Neural cell (in vitro differentiated cells): ENCODE measurements around the gene HM13. TPM values are rescaled to one million over a fixed set of nuclear protein-coding genes. Genes with fewer than 3 reads are reported as not detected.
"Not testable (repeated sequence)": the region's sequence is repeated elsewhere in the genome, so short reads cannot be mapped to it uniquely, and the experiment has no call there.

Source experiments
- H2AFZ ChIP-seq: fragments of 200-600, 300-800 bp; sonication (generic), shearing (Covaris generic); 2 replicates; pipeline ENCODE4 v1.6.0; 2014; ENCODE audit warnings: low read depth, mild to moderate bottlenecking, antibody characterized with exemption, low read length, moderate library complexity
- H3F3A ChIP-seq: fragments of 200-600 bp; shearing (Covaris generic); 2 replicates; pipeline ENCODE4 v1.6.1; 2016; ENCODE audit warnings: mild to moderate bottlenecking, moderate library complexity, mixed read lengths, antibody characterized with exemption, low read length; ENCODE audit not compliant: insufficient read depth, poor library complexity, severe bottlenecking
- H3K27ac ChIP-seq: fragments of 200-600, 300-800 bp; sonication (generic), shearing (Covaris generic); 2 replicates; pipeline ENCODE4 v1.5.1; 2014; ENCODE audit warnings: mild to moderate bottlenecking, low read length, moderate library complexity
- H3K27me3 ChIP-seq: fragments of 300-800, 200-600 bp; sonication (generic), shearing (Covaris generic); 2 replicates; pipeline ENCODE4 v1.6.0; 2014; ENCODE audit warnings: mild to moderate bottlenecking, low read depth, low read length, moderate library complexity; ENCODE audit not compliant: insufficient read depth
- H3K36me3 ChIP-seq: fragments of 300-800, 200-600 bp; sonication (generic), shearing (Covaris generic); 2 replicates; pipeline ENCODE4 v1.5.1; 2014; ENCODE audit warnings: mild to moderate bottlenecking, antibody characterized with exemption, low read length, moderate library complexity; ENCODE audit not compliant: insufficient read depth
- H3K4me2 ChIP-seq: fragments of 300-800, 200-600 bp; sonication (generic), shearing (Covaris generic); 2 replicates; pipeline ENCODE4 v1.6.0; 2014; ENCODE audit warnings: mild to moderate bottlenecking, low read length
- H3K4me3 ChIP-seq: fragments of 300-800, 200-600 bp; sonication (generic), shearing (Covaris generic); 2 replicates; pipeline ENCODE4 v1.5.1; 2014; ENCODE audit warnings: mild to moderate bottlenecking, low read length, moderate library complexity
- H3K79me2 ChIP-seq: fragments of 200-600 bp; shearing (Covaris generic); replicated peaks from 2 replicates; pipeline ENCODE4 v1.6.0; 2014; ENCODE audit warnings: mild to moderate bottlenecking, low read length, moderate library complexity; ENCODE audit not compliant: insufficient read depth
- H3K9ac ChIP-seq: fragments of 300-800, 200-600 bp; sonication (generic), shearing (Covaris generic); 2 replicates; pipeline ENCODE4 v1.6.1; 2016; ENCODE audit warnings: mild to moderate bottlenecking, low read length, mixed read lengths
- H3K9me2 ChIP-seq: fragments of 200-600 bp; shearing (Covaris generic); 2 replicates; pipeline ENCODE4 v1.6.1; 2016; ENCODE audit warnings: mild to moderate bottlenecking, low read length, mixed read lengths; ENCODE audit not compliant: insufficient read depth
- H3K9me3 ChIP-seq: fragments of 200-600, 300-800 bp; sonication (generic), shearing (Covaris generic); 2 replicates; pipeline ENCODE4 v1.6.1; 2016; ENCODE audit warnings: mild to moderate bottlenecking, mixed run types, low read length, moderate library complexity, mixed read lengths
- H4K20me1 ChIP-seq: fragments of 200-600 bp; shearing (Covaris generic); 2 replicates; pipeline ENCODE4 v1.6.1; 2016; ENCODE audit warnings: mild to moderate bottlenecking, mixed run types; ENCODE audit not compliant: insufficient read depth
- EP300 ChIP-seq: fragments of 450-650 bp; conservative IDR thresholded peaks from 2 replicates; pipeline ENCODE4 v1.6.1; 2014; ENCODE audit warnings: antibody characterized with exemption, mild to moderate bottlenecking, moderate library complexity; ENCODE audit not compliant: poor library complexity, severe bottlenecking
- EZH2 ChIP-seq: fragments of 200-600, 300-800 bp; shearing (Covaris generic), sonication (generic); IDR thresholded peaks from 2 replicates; pipeline ENCODE4 v1.6.1; 2014; ENCODE audit warnings: antibody characterized with exemption, low read length, borderline replicate concordance, mild to moderate bottlenecking; ENCODE audit not compliant: insufficient read depth, poor library complexity, severe bottlenecking
- MXI1 ChIP-seq: fragments of 450-650 bp; conservative IDR thresholded peaks from 2 replicates; pipeline ENCODE4 v1.6.1; 2014; ENCODE audit warnings: antibody characterized with exemption, mild to moderate bottlenecking; ENCODE audit not compliant: poor library complexity, severe bottlenecking
- POLR2AphosphoS5 ChIP-seq: IDR thresholded peaks from 2 replicates; pipeline ENCODE4 v1.6.1; 2012
- RAD21 ChIP-seq: fragments of 450-650 bp; conservative IDR thresholded peaks from 2 replicates; pipeline ENCODE4 v1.6.1; 2014; ENCODE audit warnings: antibody characterized with exemption, mild to moderate bottlenecking, moderate library complexity
- SMC3 ChIP-seq: fragments of 450-650 bp; conservative IDR thresholded peaks from 2 replicates; pipeline ENCODE4 v1.6.1; 2014; ENCODE audit warnings: antibody characterized with exemption, mild to moderate bottlenecking, moderate library complexity; ENCODE audit not compliant: poor library complexity
- TAF1 ChIP-seq: IDR thresholded peaks from 2 replicates; pipeline ENCODE4 v1.6.1; 2012; ENCODE audit warnings: low read depth
- polyA plus RNA-seq: library from polyadenylated mRNA; depleted of rRNA; stranded (reverse); fragments of >200 nt; gene quantifications from 2 replicates; pipeline ENCODE4 v1.2.3, GENCODE V29; 2014
- TF ChIP-seq, protein P1 (sequence below): IDR thresholded peaks from 2 replicates; pipeline ENCODE4 v1.6.1; 2012; ENCODE audit warnings: borderline replicate concordance
- TF ChIP-seq, protein P2 (sequence below): fragments of 450-650 bp; IDR thresholded peaks from 2 replicates; pipeline ENCODE4 v1.5.1; 2014; ENCODE audit warnings: antibody characterized with exemption, mild to moderate bottlenecking, moderate library complexity; ENCODE audit not compliant: poor library complexity, severe bottlenecking

The HM13 gene
- polyA plus RNA-seq, 1 donor from 2014 or later = 95.4 TPM

DNA sequence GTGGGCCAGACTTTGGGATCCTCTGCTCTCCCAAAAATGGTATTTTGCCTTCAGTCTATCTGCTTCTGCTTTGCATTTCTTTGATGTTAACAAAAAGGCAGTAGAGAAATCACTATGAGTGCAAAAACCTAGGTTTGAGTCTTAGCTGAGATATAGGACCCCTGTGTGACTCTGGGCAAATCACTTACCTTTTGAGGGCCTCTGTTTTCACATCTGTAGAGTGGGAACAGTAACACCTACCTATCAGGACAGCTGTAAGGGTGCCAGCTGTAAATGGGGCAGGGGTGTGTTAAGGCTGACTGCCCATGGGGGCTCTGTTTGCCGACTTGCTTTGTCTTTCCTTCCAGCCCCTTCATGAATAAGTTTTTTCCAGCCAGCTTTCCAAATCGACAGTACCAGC is 30.4 kb downstream of the HM13 start:
- Histone ChIP-seq H3K27me3 (no peaks in the 10 kb centered on the region), H3K4me2 (no peak overlapping the region)

DNA sequence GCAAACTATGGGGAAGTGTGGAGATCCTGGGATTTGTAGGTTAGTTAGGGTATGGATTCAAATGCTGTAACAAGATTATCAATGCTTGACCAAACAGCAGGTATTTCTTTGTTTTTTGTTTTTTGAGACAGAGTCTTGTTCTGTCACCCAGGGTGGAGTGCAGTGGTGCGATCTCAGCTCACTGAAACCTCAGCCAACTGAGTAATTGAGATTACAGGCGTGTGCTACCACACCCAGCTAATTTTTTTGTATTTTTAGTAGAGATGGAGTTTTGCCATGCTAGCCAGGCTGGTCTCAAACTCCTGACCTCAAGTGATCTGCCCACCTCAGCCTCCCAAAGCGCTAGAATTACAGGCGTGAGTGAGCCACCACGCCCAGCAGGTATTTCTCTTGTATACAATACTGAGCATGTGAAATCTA is 31.4 kb downstream of the HM13 start:
- not testable (repeated sequence) for H2AFZ ChIP-seq, H3K9me3 ChIP-seq, H3K9ac ChIP-seq, H3K27ac ChIP-seq, H4K20me1 ChIP-seq, H3K4me3 ChIP-seq, H3K36me3 ChIP-seq, H3F3A ChIP-seq, H3K27me3 ChIP-seq, H3K4me2 ChIP-seq, H3K9me2 ChIP-seq
- H3K79me2 ChIP-seq = peaks cover 14% of the 10 kb centered on the region

More for the DNA sequence above, 30.4 kb downstream of the HM13 start:
- no peak overlapping the region for H3K27ac ChIP-seq
- H2AFZ ChIP-seq = no peak overlapping the region
- no peaks in the 10 kb centered on the region for H4K20me1 ChIP-seq
- no peaks in the 10 kb centered on the region for H3F3A ChIP-seq
- no peaks in the 10 kb centered on the region for H3K9me2 ChIP-seq
- H3K9me3 ChIP-seq = no peaks in the 10 kb centered on the region
- H3K79me2 ChIP-seq = peaks cover 14% of the 10 kb centered on the region
- H3K4me3 ChIP-seq = no peak overlapping the region
- peaks cover 6% of the 10 kb centered on the region for H3K36me3 ChIP-seq
- H3K9ac ChIP-seq = no peak overlapping the region
- TF ChIP-seq EZH2 = no peak

DNA sequence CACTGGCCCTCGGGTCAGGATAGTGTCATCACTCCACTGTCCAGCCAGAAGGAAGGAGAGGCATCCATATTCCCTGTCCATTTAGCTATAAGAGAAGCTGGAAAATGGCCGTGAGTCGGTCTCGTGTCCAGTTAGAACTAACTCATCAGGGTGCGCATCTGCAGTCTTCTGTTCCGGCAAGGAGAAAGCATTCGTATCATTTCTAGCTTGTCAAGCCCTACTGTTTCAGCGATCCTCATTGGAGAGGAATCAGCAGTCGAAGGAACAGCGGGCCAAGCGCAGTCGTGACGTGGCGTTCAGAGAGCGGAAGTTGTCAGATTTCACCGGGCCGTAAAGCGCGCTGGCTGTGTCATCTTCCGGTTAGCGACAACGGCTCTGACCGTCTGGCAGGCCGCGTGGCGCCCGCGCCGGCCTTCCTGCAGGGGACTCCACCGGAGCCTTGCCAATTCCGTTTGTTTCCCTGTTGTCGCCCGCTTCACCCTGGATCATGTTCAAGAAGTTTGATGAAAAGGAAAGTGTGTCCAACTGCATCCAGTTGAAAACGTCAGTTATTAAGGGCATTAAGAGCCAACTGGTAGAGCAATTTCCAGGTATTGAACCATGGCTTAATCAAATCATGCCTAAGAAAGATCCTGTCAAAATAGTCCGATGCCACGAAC is 32.9 kb downstream of the HM13 start:
- TF ChIP-seq SMC3 (no peak), TAF1 (peak; percentile 78), POLR2AphosphoS5 (peak; percentile 96), EP300 (peak; percentile 81), EZH2 (no peak), RAD21 (no peak), MXI1 (peak; percentile 98)
- TF ChIP-seq, protein P1, sequence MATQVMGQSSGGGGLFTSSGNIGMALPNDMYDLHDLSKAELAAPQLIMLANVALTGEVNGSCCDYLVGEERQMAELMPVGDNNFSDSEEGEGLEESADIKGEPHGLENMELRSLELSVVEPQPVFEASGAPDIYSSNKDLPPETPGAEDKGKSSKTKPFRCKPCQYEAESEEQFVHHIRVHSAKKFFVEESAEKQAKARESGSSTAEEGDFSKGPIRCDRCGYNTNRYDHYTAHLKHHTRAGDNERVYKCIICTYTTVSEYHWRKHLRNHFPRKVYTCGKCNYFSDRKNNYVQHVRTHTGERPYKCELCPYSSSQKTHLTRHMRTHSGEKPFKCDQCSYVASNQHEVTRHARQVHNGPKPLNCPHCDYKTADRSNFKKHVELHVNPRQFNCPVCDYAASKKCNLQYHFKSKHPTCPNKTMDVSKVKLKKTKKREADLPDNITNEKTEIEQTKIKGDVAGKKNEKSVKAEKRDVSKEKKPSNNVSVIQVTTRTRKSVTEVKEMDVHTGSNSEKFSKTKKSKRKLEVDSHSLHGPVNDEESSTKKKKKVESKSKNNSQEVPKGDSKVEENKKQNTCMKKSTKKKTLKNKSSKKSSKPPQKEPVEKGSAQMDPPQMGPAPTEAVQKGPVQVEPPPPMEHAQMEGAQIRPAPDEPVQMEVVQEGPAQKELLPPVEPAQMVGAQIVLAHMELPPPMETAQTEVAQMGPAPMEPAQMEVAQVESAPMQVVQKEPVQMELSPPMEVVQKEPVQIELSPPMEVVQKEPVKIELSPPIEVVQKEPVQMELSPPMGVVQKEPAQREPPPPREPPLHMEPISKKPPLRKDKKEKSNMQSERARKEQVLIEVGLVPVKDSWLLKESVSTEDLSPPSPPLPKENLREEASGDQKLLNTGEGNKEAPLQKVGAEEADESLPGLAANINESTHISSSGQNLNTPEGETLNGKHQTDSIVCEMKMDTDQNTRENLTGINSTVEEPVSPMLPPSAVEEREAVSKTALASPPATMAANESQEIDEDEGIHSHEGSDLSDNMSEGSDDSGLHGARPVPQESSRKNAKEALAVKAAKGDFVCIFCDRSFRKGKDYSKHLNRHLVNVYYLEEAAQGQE = peak; percentile 64
- TF ChIP-seq, protein P2, sequence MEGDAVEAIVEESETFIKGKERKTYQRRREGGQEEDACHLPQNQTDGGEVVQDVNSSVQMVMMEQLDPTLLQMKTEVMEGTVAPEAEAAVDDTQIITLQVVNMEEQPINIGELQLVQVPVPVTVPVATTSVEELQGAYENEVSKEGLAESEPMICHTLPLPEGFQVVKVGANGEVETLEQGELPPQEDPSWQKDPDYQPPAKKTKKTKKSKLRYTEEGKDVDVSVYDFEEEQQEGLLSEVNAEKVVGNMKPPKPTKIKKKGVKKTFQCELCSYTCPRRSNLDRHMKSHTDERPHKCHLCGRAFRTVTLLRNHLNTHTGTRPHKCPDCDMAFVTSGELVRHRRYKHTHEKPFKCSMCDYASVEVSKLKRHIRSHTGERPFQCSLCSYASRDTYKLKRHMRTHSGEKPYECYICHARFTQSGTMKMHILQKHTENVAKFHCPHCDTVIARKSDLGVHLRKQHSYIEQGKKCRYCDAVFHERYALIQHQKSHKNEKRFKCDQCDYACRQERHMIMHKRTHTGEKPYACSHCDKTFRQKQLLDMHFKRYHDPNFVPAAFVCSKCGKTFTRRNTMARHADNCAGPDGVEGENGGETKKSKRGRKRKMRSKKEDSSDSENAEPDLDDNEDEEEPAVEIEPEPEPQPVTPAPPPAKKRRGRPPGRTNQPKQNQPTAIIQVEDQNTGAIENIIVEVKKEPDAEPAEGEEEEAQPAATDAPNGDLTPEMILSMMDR = no peak
- H3K27ac ChIP-seq = peak overlapping the region; percentile 95
- peak overlapping the region; percentile 58 for H3K4me2 ChIP-seq
- no peaks in the 10 kb centered on the region for H4K20me1 ChIP-seq
- H3K27me3 ChIP-seq = no peaks in the 10 kb centered on the region
- H2AFZ ChIP-seq = peak overlapping the region; percentile 70
- H3K9me3 ChIP-seq = no peaks in the 10 kb centered on the region
- H3K9me2 ChIP-seq = no peaks in the 10 kb centered on the region
- no peaks in the 10 kb centered on the region for H3F3A ChIP-seq
- peak overlapping the region; percentile 84 for H3K9ac ChIP-seq
- H3K4me3 ChIP-seq = peak overlapping the region; percentile 65
- H3K79me2 ChIP-seq = peaks cover 14% of the 10 kb centered on the region
- peaks cover 14% of the 10 kb centered on the region for H3K36me3 ChIP-seq
